Activated T-helper 1 cell treated with anti-CD3 and anti-CD28 coated beads, Interleukin-12 subunit alpha, Interleukin-12 subunit beta, Interleukin-2, Interleukin-4 antibody, amounts not matched to agents 30 ng/mL and 10 ng/mL and 1 ng/mL, durations not matched to agents 14 hours and 24 hours and 36 hours (primary cell): ENCODE results near the gene SURF2. TPM values are rescaled to one million over a fixed set of nuclear protein-coding genes. Genes with fewer than 3 reads are reported as not detected.

Source experiments
- DNase-seq: peaks from one replicate; pipeline ENCODE4 v3.0.0; 2021; ENCODE audit warnings: low spot score
- H3K27ac Mint-ChIP-seq: one replicate; pipeline ENCODE4 v1.8.0; 2021; ENCODE audit warnings: mild to moderate bottlenecking, mixed read lengths
- H3K27me3 Mint-ChIP-seq: one replicate; pipeline ENCODE4 v1.8.0; 2022; ENCODE audit warnings: mild to moderate bottlenecking, moderate library complexity, mixed read lengths; ENCODE audit not compliant: insufficient read depth
- H3K36me3 Mint-ChIP-seq: one replicate; pipeline ENCODE4 v1.8.0; 2021; ENCODE audit warnings: low read depth, mixed read lengths
- H3K4me1 Mint-ChIP-seq: one replicate; pipeline ENCODE4 v1.8.0; 2021; ENCODE audit warnings: low read depth, mixed read lengths
- H3K4me3 Mint-ChIP-seq: one replicate; pipeline ENCODE4 v1.8.0; 2021; ENCODE audit warnings: mild to moderate bottlenecking, moderate library complexity, mixed read lengths
- H3K9me3 Mint-ChIP-seq: one replicate; pipeline ENCODE4 v1.8.0; 2021; ENCODE audit warnings: mixed read lengths
- intact Hi-C: fragments of 100-400 bp; cut with micrococcal nuclease; formaldehyde crosslinking; loops from one replicate; pipeline ENCODE4 v1.15.1; 2024
- total RNA-seq: library from RNA; stranded (reverse); gene quantifications from 2 replicates; pipeline ENCODE4 v1.2.3, GENCODE V29; 2022

SURF2 gene
- total RNA-seq, 1 donor from 2014 or later, result 28.6 TPM

- Mint-ChIP-seq H3K27ac (no peak overlapping the region), H3K4me3 (no peak overlapping the region), H3K27me3 (no peaks in the 10 kb centered on the region), H3K36me3 (peaks cover 59% of the 10 kb centered on the region), H3K4me1 (peaks cover 45% of the 10 kb centered on the region), H3K9me3 (no peaks in the 10 kb centered on the region)
- no peak for DNase-seq
- intact Hi-C loops, result no loop called here
Measured at GRCh38 chr9:133366435-133366834, 10.1 kb downstream of the SURF2 start.

GRCh38 chr9:133367221-133367620 is 10.9 kb downstream of the SURF2 start:
- Mint-ChIP-seq H3K27ac (peak overlapping the region; percentile 12), H3K4me1 (peaks cover 46% of the 10 kb centered on the region), H3K9me3 (no peaks in the 10 kb centered on the region), H3K27me3 (no peaks in the 10 kb centered on the region), H3K4me3 (no peak overlapping the region), H3K36me3 (peaks cover 54% of the 10 kb centered on the region)
- intact Hi-C loops, result no loop called here
- no peak for DNase-seq

- Mint-ChIP-seq H3K36me3 (peaks cover 55% of the 10 kb centered on the region), H3K4me3 (no peak overlapping the region), H3K27me3 (no peaks in the 10 kb centered on the region), H3K27ac (no peak overlapping the region), H3K4me1 (peaks cover 52% of the 10 kb centered on the region), H3K9me3 (no peaks in the 10 kb centered on the region)
- DNase-seq, result no peak
- intact Hi-C loops, result no loop called here
Measured at GRCh38 chr9:133367778-133368177, 11.4 kb downstream of the SURF2 start.

- DNase-seq, result no peak
- peaks cover 57% of the 10 kb centered on the region for H3K4me1 Mint-ChIP-seq
- peaks cover 55% of the 10 kb centered on the region for H3K36me3 Mint-ChIP-seq
- H3K9me3 Mint-ChIP-seq, result no peaks in the 10 kb centered on the region
- intact Hi-C loops, result no loop called here
- H3K4me3 Mint-ChIP-seq, result peak overlapping the region; percentile 66
- H3K27ac Mint-ChIP-seq, result peak overlapping the region; percentile 76
- H3K27me3 Mint-ChIP-seq, result no peaks in the 10 kb centered on the region
Measured at GRCh38 chr9:133368249-133368881, 12.0 kb downstream of the SURF2 start.

GRCh38 chr9:133369422-133369821 is 13.1 kb downstream of the SURF2 start:
- H3K36me3 Mint-ChIP-seq, result peaks cover 50% of the 10 kb centered on the region
- H3K9me3 Mint-ChIP-seq, result no peaks in the 10 kb centered on the region
- intact Hi-C loops, result no loop called here
- DNase-seq, result no peak
- peaks cover 57% of the 10 kb centered on the region for H3K4me1 Mint-ChIP-seq
- H3K4me3 Mint-ChIP-seq, result peak overlapping the region; percentile 83
- peak overlapping the region; percentile 76 for H3K27ac Mint-ChIP-seq
- H3K27me3 Mint-ChIP-seq, result no peaks in the 10 kb centered on the region

GRCh38 chr9:133369933-133370332 is 13.6 kb downstream of the SURF2 start:
- Mint-ChIP-seq H3K9me3 (no peaks in the 10 kb centered on the region), H3K36me3 (peaks cover 53% of the 10 kb centered on the region), H3K27me3 (no peaks in the 10 kb centered on the region), H3K4me3 (peak overlapping the region; percentile 83), H3K4me1 (peaks cover 61% of the 10 kb centered on the region), H3K27ac (peak overlapping the region; percentile 76)
- intact Hi-C loops, result loop anchor here (2.0 to 10.0 kb wide), 4 partner anchors 109 to 1015 kb away; partner anchors contain the start of genes SETX and SLC2A6
- no peak for DNase-seq

GRCh38 chr9:133370685-133371084 is 14.3 kb downstream of the SURF2 start:
- Mint-ChIP-seq H3K4me1 (peaks cover 62% of the 10 kb centered on the region), H3K36me3 (peaks cover 53% of the 10 kb centered on the region), H3K27me3 (no peaks in the 10 kb centered on the region), H3K4me3 (peak overlapping the region; percentile 83), H3K27ac (peak overlapping the region; percentile 76), H3K9me3 (no peaks in the 10 kb centered on the region)
- DNase-seq, result peak; percentile 27
- intact Hi-C loops, result loop anchor here (1.0 to 10.0 kb wide), 7 partner anchors 14 to 1016 kb away; partner anchors contain the start of genes MED22, RPL7A, SETX and SLC2A6

- Mint-ChIP-seq H3K27me3 (no peaks in the 10 kb centered on the region), H3K9me3 (no peaks in the 10 kb centered on the region), H3K27ac (peak overlapping the region; percentile 76), H3K36me3 (peaks cover 47% of the 10 kb centered on the region), H3K4me1 (peaks cover 56% of the 10 kb centered on the region), H3K4me3 (peak overlapping the region; percentile 83)
- DNase-seq, result peak; percentile 63
- intact Hi-C loops, result loop anchor here (1.0 to 10.0 kb wide), 7 partner anchors 15 to 1016 kb away; partner anchors contain the start of genes MED22, RPL7A, SETX and SLC2A6
Measured at GRCh38 chr9:133371261-133371711, 14.9 kb downstream of the SURF2 start.

GRCh38 chr9:133372144-133372543 is 15.8 kb downstream of the SURF2 start:
- no peaks in the 10 kb centered on the region for H3K27me3 Mint-ChIP-seq
- H3K9me3 Mint-ChIP-seq, result no peaks in the 10 kb centered on the region
- H3K36me3 Mint-ChIP-seq, result peaks cover 44% of the 10 kb centered on the region
- intact Hi-C loops, result loop anchor here (10.0 kb wide), 1 partner anchor 1017 kb away; the partner anchor contains the start of gene SETX
- DNase-seq, result no peak
- peaks cover 56% of the 10 kb centered on the region for H3K4me1 Mint-ChIP-seq
- peak overlapping the region; percentile 83 for H3K4me3 Mint-ChIP-seq
- peak overlapping the region; percentile 76 for H3K27ac Mint-ChIP-seq

GRCh38 chr9:133374612-133375115 is 18.3 kb downstream of the SURF2 start:
- peak; percentile 8 for DNase-seq
- peaks cover 41% of the 10 kb centered on the region for H3K4me1 Mint-ChIP-seq
- peak overlapping the region; percentile 99 for H3K4me3 Mint-ChIP-seq
- H3K27ac Mint-ChIP-seq, result peak overlapping the region; percentile 99
- peaks cover 32% of the 10 kb centered on the region for H3K36me3 Mint-ChIP-seq
- no peaks in the 10 kb centered on the region for H3K9me3 Mint-ChIP-seq
- H3K27me3 Mint-ChIP-seq, result no peaks in the 10 kb centered on the region
- intact Hi-C loops, result loop anchor here (1.0 to 10.0 kb wide), 2 partner anchors 344 to 1020 kb away; partner anchors contain the start of genes GTF3C5 and SETX

- H3K4me1 Mint-ChIP-seq, result peaks cover 36% of the 10 kb centered on the region
Measured at GRCh38 chr9:133375116-133375723, 18.9 kb downstream of the SURF2 start.

GRCh38 chr9:133375724-133376654 is 19.6 kb downstream of the SURF2 start, which contains the start of the genes STKLD1 and SURF4:
Gene STKLD1 (plus strand): TSS chr9:133376366. CDS start chr9:133376474, 108 bp downstream.
Gene SURF4 (minus strand): TSS chr9:133376060. CDS start chr9:133375969, 91 bp downstream.
- peak; percentile 96 for DNase-seq
- H3K27me3 Mint-ChIP-seq, result no peaks in the 10 kb centered on the region
- peaks cover 28% of the 10 kb centered on the region for H3K4me1 Mint-ChIP-seq
- intact Hi-C loops, result loop anchor here (1.0 to 10.0 kb wide), 6 partner anchors 28 to 1021 kb away; partner anchors contain the start of genes CACFD1, MED22, REXO4 and RPL7A
- peak within 1 kb of the TSS; percentile 99 for H3K27ac Mint-ChIP-seq
- peaks cover 21% of the 10 kb centered on the region for H3K36me3 Mint-ChIP-seq
- no peaks in the 10 kb centered on the region for H3K9me3 Mint-ChIP-seq
- peak within 1 kb of the TSS; percentile 99 for H3K4me3 Mint-ChIP-seq

More at GRCh38 chr9:133375116-133375723, 18.9 kb downstream of the SURF2 start:
- Mint-ChIP-seq H3K36me3 (peaks cover 28% of the 10 kb centered on the region), H3K9me3 (no peaks in the 10 kb centered on the region), H3K27me3 (no peaks in the 10 kb centered on the region), H3K4me3 (peak overlapping the region; percentile 99), H3K27ac (peak overlapping the region; percentile 99)
- intact Hi-C loops, result loop anchor here (10.0 kb wide), 1 partner anchor 1020 kb away; the partner anchor contains the start of gene SETX
- DNase-seq, result no peak
